Muscle layer of colon (tissue), 2 donors: ENCODE measurements around the gene GAS7.

Experiments
- H3K27ac ChIP-seq: one replicate; pipeline ENCODE4 v1.7.0; 2013; ENCODE audit warnings: low read depth, mild to moderate bottlenecking, low read length, moderate library complexity
- H3K27me3 ChIP-seq, 2 donors: one replicate each; pipeline ENCODE4 v1.7.0; 2013; ENCODE audit warnings: low read length in 2 of 2, mild to moderate bottlenecking in 2 of 2; ENCODE audit not compliant: insufficient read depth in 2 of 2, control insufficient read depth in 1 of 2
- H3K36me3 ChIP-seq: one replicate; pipeline ENCODE4 v1.7.0; 2013; ENCODE audit warnings: mild to moderate bottlenecking, low read length; ENCODE audit not compliant: insufficient read depth
- H3K4me1 ChIP-seq: one replicate; pipeline ENCODE4 v1.7.0; 2013; ENCODE audit warnings: mild to moderate bottlenecking, low read length; ENCODE audit not compliant: insufficient read depth
- H3K4me3 ChIP-seq, 2 donors: one replicate each; pipeline ENCODE4 v1.7.0; 2013; ENCODE audit warnings: low read length in 2 of 2, low read depth in 1 of 2, mild to moderate bottlenecking in 1 of 2, moderate library complexity in 1 of 2
- H3K9ac ChIP-seq: one replicate; pipeline ENCODE4 v1.7.0; 2013; ENCODE audit warnings: low read length
- H3K9me3 ChIP-seq: one replicate; pipeline ENCODE4 v1.7.0; 2013; ENCODE audit warnings: mild to moderate bottlenecking, low read length
- donor health status: abdominal sarcoma.
- donor health status: Adenocarcinoma of cecum.

The GAS7 gene

DNA sequence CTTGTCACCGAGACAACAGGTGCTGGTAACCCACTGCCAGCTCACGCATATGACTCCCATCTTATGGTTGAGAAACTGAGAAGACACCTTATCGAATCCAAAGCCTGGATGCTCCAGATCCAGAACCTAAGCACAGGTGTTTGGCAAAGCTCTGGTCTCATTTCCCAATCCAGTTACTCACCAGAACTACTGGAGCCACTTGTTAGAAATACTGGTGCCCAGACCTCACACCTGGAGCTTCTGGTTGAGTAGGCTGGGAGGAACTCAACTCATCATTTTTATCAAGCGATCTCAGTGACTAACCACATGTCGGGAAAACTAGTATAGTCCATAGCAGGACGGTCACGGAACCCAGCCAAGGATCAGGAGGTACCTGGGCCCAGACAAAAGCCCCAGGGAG, 206.6 kb downstream of the GAS7 start:
- Histone ChIP-seq H3K9me3 (no peaks in the 10 kb centered on the region), H3K9ac (no peak overlapping the region), H3K4me3 (no peak overlapping the region), H3K4me1 (no peaks in the 10 kb centered on the region), H3K27me3 (no peaks in the 10 kb centered on the region), H3K36me3 (no peaks in the 10 kb centered on the region), H3K27ac (no peak overlapping the region)

DNA sequence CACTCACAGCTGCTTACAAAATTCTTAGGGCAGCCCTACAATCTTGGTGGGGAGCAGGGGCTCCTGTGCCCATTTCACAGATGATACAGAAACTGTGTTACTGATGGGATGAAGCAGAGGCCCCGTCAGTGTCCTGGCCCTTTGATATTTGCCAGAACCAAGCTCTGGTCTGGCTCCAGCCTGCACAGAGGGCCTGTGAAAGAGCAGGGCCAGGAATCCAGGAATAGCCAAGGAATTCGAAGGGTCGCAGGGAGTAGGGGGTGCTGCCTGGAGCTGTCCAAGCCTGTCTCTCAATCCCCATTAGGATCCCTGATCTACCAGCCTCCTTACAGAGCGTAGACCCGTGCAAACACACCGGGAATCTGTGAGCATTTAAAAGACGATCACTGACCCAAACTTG, 207.1 kb downstream of the GAS7 start:
- Histone ChIP-seq H3K9ac (no peak overlapping the region), H3K4me1 (no peaks in the 10 kb centered on the region), H3K4me3 (no peak overlapping the region), H3K27me3 (no peaks in the 10 kb centered on the region), H3K9me3 (no peaks in the 10 kb centered on the region), H3K36me3 (no peaks in the 10 kb centered on the region), H3K27ac (no peak overlapping the region)

DNA sequence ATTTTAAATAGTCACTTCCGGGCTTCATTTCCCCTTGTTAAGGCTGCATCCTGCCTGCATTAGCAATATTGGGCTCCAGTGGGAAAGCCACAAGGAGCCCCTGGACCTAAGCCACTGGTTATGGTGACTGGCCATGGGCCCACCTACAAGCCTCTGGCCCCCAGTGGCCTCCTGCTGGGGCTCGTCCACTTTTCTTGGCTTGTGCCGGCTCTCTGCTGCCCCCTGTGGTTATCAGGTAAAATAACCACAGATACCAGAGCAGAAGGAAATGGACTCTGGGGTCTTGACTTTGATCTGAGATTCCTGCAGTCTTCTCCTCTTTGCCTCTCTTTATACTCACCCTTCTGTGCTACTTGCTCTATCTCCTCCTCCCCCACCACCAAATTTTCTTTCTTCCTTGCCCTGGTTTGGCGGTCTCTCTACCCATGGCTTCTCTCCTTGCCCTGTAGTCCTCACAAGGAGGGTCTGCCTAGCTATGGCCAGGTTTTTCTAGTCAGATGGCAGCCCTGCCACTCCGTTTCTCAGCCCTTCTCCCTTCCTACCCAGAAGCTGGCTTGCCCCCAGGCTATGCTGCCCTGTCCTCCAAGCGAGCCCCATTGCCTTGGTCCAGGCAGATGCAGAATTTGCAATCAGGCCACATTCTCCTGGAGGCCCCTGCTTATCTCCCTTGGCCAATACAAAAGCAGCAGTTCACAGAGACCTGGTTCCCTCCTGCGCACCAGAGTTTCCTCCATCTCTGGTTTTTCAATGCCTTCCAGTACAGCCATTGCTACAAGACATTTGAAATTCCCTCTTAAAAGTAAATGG, 210.4 kb downstream of the GAS7 start:
- Histone ChIP-seq H3K9me3 (no peaks in the 10 kb centered on the region), H3K4me3 (no peak overlapping the region), H3K27ac (no peak overlapping the region), H3K36me3 (no peaks in the 10 kb centered on the region), H3K27me3 (no peaks in the 10 kb centered on the region), H3K4me1 (no peaks in the 10 kb centered on the region), H3K9ac (no peak overlapping the region)

- Histone ChIP-seq H3K9me3 (no peaks in the 10 kb centered on the region), H3K4me3 (no peak overlapping the region), H3K4me1 (no peaks in the 10 kb centered on the region), H3K27me3 (no peaks in the 10 kb centered on the region), H3K36me3 (no peaks in the 10 kb centered on the region), H3K27ac (no peak overlapping the region), H3K9ac (no peak overlapping the region)
These were observed 211.5 kb downstream of the GAS7 start for GRCh38 chr17:9986754-9987382.

GRCh38 chr17:9985646-9986045, 212.8 kb downstream of the GAS7 start:
- Histone ChIP-seq H3K4me1 (no peaks in the 10 kb centered on the region), H3K9me3 (no peaks in the 10 kb centered on the region), H3K4me3 (no peak overlapping the region), H3K36me3 (no peaks in the 10 kb centered on the region), H3K9ac (no peak overlapping the region), H3K27ac (no peak overlapping the region), H3K27me3 (no peaks in the 10 kb centered on the region)

DNA sequence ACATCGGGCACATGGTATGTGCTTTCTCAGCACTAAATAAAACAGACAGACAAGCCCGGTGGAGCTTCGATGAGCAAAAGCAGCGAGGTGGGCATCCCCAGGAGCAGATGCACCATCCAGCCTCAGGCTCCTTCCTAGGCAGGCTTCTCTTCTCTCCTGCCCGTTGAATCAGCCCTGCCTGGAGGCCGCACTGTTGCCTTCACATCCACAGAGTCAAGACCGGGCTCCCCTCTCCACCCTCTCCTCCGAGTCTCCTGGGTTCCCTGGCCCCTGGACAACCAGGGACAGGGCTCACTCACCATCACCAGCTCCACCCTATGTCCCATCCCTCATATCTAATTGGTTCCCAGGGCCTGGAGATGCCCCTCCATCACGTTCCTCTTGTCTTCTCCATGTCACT, 213.6 kb downstream of the GAS7 start:
- Histone ChIP-seq H3K27me3 (no peaks in the 10 kb centered on the region), H3K9me3 (no peaks in the 10 kb centered on the region), H3K27ac (no peak overlapping the region), H3K9ac (no peak overlapping the region), H3K4me1 (no peaks in the 10 kb centered on the region), H3K4me3 (no peak overlapping the region), H3K36me3 (no peaks in the 10 kb centered on the region)

DNA sequence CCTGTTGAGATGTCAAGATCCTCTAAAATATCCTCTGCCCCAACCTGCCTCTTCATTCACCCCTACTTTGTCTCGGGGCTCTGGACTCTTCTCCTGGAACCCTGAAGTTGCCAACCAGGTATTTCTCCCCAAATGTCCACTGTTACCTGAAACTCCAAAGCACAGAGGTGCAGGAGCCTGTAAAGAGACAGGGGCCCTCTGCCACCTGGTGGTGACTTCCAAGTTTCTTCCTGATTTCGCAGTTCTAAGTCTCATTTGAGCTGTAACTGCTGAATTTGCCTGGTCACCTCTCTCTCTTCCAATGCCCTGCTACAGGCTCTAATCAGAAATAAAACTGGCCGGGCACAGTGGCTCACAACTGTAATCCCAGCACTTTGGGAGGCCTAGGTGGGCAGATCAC, 216.2 kb downstream of the GAS7 start:
- no peaks in the 10 kb centered on the region for H3K4me1 ChIP-seq
- no peak overlapping the region for H3K4me3 ChIP-seq
- H3K9me3 ChIP-seq: no peaks in the 10 kb centered on the region
- no peaks in the 10 kb centered on the region for H3K27me3 ChIP-seq
- H3K27ac ChIP-seq: no peak overlapping the region
- H3K36me3 ChIP-seq: no peaks in the 10 kb centered on the region
- H3K9ac ChIP-seq: no peak overlapping the region

DNA sequence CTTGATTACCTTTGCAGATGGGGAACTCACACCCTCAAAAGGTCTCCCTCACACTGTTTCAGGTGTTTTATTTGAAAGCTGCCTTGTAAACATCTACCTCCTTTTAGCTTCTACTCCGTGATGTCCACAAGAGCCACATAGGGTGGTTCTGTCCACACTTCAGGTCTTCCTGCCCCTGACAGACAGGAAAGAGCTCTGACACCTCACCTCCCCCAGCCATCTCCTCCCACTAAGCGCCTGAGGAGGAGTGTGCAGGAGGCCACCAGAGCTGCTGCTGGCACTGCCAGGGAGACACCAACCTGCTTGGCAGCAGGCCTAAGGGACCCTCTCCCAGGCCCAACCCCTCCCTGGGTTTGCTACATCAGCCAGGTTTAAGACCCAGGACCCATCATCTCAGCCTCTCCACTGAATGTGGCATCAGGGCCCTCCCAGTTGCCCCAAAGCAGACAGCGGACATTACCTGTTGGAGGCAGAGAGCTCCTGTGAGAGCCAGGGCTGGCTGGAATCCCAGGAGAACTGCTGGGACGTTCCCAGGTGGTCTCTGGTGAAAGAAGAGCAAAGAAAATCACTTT, 217.0 kb downstream of the GAS7 start:
- Histone ChIP-seq H3K4me3 (no peak overlapping the region), H3K36me3 (no peaks in the 10 kb centered on the region), H3K27me3 (no peaks in the 10 kb centered on the region), H3K27ac (no peak overlapping the region), H3K4me1 (no peaks in the 10 kb centered on the region), H3K9ac (no peak overlapping the region), H3K9me3 (no peaks in the 10 kb centered on the region)

- Histone ChIP-seq H3K27me3 (no peaks in the 10 kb centered on the region), H3K9me3 (no peaks in the 10 kb centered on the region), H3K36me3 (no peaks in the 10 kb centered on the region), H3K27ac (no peak overlapping the region), H3K4me3 (no peak overlapping the region), H3K9ac (no peak overlapping the region), H3K4me1 (no peaks in the 10 kb centered on the region)
These were observed 218.9 kb downstream of the GAS7 start for GRCh38 chr17:9979463-9979995.

DNA sequence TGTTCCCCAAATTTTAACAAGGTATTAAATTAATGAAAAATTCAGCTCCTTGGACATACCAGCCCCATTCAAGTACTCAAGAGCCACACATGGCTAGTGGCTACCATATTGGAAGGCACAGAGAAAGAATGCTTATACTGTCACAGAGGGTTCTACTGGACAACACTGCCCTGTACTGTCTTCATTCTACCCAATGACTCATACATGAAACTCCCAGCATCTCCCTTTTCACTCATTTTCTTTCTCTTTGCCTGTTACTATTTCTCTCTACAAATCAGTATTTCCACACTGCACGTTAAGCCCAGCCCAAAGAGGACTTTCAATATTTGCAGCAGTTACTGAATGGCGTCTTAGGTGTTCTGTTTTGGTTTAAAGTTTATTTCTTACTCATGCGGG, 221.2 kb downstream of the GAS7 start:
- Histone ChIP-seq H3K9ac (no peak overlapping the region), H3K4me3 (no peak overlapping the region), H3K36me3 (no peaks in the 10 kb centered on the region), H3K27ac (no peak overlapping the region), H3K4me1 (peaks cover 1% of the 10 kb centered on the region), H3K27me3 (no peaks in the 10 kb centered on the region), H3K9me3 (no peaks in the 10 kb centered on the region)

- H3K4me3 ChIP-seq: no peak overlapping the region
- no peak overlapping the region for H3K27ac ChIP-seq
- H3K27me3 ChIP-seq: no peaks in the 10 kb centered on the region
- H3K9me3 ChIP-seq: no peaks in the 10 kb centered on the region
- H3K9ac ChIP-seq: no peak overlapping the region
- no peaks in the 10 kb centered on the region for H3K36me3 ChIP-seq
- peaks cover 8% of the 10 kb centered on the region for H3K4me1 ChIP-seq
These were observed 221.9 kb downstream of the GAS7 start for GRCh38 chr17:9976283-9977179.
